Measurements from ENCODE around the gene WIPF1.

GRCh38 chr2:174522553-174522952, 75.1 kb downstream of the WIPF1 start:
- peak; percentile 52 for TF ChIP-seq CTCF (conservative IDR thresholded peaks at IDR 0.05)
- no peak for TF ChIP-seq ZFX (IDR thresholded peaks at IDR 0.05)

Measured in C4-2B (cell line).